Islet of Langerhans (tissue), 1 donor: ENCODE measurements around the gene TIE1.

Experiments
- FAIRE-seq: peaks from one replicate; lab custom pipeline; 2011; peaks lifted over from hg19 to GRCh38; lab: Jason Lieb, UNC

Gene TIE1

DNA sequence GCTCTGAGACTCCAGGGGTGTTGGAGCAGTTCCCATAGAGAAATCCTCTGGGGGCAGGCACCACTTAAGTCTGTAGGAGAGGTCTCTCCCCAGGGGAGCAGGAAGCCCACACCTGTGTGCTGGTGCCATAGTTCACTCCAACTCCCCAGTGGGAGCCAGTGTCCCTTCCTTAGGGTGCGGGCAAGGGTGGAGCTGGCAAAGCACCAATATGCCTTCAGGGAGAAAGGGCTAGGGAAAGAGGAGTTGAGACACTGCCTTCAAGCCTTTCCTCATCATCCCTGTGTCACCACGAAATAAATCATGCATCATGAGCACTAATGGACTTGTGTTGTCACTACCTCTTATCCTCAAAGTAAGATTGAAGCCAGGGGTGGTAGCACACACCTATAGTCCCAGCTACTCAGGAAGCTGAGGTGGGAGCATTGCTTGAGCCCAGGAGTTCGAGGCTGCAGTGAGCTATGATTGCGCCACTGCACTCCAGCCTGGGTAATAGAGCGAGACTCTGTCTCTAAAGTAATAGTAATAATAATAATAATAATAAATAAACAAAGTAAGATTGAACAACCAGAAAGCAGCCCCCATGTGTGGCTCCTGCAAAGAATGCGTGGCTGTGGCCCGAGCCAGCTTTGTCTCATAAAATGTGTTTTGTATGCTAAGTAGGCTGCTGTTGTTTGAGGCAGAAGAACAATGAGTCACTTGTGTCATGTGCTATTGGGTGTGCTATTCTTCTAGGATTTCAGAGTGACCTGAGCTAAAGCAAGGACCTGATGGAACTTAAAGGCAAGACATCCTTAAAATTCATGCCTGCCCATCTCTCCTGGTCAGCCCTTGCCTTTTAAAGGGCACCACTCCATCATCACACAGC, 6.7 kb upstream of the TIE1 start:
- no peak for FAIRE-seq

DNA sequence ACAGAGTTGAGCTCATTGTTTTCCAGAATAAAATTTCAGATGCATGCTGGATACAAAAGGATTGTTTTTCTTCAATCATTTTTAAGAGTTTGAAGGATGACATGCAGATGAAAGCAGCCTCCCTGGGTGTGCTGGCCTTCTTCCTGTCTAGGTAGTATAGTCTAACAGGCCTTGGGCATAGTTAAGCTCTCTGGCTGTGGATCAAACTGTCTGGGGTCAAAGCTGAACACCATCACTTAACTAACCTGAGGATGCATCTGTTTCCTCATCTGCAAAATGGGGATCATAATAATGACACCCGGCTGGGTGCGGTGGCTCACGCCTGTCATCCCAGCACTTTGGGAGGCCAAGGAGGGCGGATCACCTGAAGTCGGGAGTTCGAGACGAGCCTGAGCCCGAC, 6.0 kb upstream of the TIE1 start:
- no peak for FAIRE-seq

DNA sequence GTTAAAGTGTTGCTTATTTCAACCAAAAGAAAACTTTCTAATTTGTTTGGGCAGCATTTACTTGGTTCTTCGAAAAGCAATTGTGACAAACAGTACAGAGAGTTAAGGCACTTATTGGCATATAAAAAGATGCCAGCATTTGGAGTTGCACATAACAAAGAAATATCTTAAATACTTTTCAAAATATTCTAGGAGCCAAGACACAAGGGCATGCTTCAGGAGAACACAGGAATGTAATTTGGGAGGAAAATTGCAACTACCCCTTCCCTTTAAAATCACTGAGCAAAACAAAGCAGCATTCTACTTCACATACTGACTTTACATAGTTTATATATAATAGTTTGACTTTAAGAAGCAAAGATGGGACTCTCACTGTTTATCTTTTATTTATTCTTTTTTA, 4.6 kb upstream of the TIE1 start:
- no peak for FAIRE-seq

- FAIRE-seq: no peak
Observed at GRCh38 chr1:43298055-43298454, 2.7 kb upstream of the TIE1 start.

DNA sequence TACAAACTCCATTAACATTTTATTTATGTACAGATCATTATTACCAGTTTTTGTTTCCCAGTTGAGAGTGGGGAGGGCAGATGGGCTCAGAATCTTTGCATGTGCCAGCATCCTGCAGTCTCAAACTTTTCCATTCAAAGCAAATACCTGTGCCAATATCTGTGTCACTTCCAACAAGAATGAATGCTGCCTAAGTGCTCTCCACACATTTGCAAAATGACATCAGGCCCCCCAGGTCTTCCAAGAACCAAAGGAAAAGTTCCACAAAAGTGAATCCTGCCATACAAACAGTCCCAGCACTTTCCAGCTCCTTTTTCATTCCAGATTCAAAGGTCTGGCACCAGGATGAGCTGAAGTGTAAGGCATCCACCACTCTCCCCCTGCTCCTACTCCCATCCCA, 1.7 kb upstream of the TIE1 start:
- no peak for FAIRE-seq

DNA sequence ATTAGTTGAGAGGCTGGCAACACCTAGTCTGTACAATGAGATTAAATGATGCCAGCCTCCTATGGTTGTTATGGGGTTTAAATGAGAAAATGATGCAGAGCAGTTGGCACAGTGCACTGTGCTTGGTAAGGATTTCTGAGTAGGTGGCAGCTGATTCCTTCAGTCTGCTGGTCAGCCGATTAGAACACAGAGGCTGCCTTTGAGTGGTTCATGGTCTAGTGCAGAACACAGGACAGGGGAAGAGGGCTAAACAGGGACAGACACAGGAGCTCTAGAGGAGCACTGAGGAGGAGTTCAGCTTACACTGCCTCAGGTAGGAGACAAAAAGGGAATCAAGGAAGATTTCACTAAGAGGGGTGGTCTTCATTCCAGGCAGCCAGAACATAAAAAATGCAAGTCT, 1.4 kb downstream of the TIE1 start:
- no peak for FAIRE-seq

DNA sequence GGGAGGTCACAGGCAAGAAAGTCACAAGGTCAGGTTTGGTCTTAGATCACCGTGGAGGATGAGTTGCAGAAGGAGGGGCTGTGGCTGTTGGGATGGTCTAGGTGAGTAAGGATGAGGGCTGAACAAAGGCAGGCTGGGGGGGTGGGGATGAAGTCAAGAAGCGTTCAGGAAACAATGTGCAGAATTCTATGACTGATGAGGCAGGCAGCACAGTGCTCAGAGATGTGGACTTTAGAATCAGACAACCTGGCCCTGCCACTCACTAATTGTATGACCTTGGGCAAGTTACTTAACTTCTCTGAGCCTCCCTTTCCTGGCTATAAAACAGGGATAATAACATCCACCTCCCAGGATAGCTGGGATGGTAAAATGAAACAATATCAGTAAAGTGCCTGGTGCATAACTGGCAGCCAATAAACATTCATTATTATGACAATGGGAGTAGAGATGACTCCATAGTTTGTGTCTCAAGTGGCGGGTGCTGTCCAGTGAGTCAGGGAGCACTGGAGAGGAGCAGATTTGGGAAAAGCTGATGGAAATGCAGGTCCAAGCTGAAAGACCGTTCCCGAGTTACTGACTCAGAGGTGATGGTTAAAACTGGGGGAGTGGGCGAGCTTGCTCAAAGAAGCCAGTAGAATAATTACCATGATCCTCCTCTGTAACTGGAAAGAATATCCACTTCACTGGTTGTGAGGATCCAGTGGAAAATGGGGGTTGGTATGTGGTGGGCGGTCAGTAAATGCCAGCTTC, 2.1 kb downstream of the TIE1 start:
- FAIRE-seq: no peak

DNA sequence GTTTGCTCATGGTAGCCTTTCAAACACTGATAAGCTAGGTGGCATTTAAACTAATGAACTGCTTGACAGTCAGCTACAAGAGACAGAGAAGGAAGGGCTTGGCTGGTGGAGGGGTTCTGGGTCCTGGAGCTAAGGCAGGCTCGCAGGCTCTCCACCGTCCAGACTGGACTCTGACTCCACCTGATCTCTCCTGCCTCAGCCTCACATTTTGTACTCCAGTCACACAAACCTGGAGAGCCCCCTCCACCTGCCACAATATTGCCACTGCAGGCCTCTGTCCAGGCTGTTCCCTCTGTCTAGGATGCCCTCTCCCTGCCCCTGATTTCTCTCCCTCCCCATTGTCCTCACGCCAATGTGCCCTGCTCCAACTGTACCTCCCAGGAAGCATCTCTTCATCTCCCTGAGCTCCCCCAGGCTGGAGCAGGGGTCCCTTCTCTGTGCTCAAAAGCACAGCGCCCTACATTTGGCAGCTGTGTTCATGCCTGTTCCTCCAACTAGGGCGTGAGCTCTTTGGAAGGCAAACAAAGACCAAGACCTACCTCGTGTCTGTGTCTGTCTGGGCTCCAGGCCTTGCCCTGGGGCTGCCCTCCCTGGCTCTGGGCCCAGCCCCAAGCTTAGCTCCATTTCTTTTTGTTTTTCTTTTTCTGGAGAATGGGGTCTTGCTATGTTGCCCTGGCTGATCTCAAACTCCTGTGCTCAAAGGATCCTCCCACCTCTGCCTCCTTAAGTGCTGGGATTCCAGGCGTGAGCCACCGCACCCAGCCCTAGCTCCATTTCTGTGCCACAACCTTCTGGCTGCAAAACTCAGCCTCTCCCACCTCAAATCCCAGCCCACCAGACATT, 2.9 kb downstream of the TIE1 start:
- FAIRE-seq: no peak

- no peak for FAIRE-seq
Observed at GRCh38 chr1:43304314-43304681, 3.5 kb downstream of the TIE1 start.

- FAIRE-seq: no peak
Observed at GRCh38 chr1:43304771-43305300, 4.1 kb downstream of the TIE1 start.

- FAIRE-seq: no peak
Observed at GRCh38 chr1:43305461-43305860, 4.7 kb downstream of the TIE1 start.

DNA sequence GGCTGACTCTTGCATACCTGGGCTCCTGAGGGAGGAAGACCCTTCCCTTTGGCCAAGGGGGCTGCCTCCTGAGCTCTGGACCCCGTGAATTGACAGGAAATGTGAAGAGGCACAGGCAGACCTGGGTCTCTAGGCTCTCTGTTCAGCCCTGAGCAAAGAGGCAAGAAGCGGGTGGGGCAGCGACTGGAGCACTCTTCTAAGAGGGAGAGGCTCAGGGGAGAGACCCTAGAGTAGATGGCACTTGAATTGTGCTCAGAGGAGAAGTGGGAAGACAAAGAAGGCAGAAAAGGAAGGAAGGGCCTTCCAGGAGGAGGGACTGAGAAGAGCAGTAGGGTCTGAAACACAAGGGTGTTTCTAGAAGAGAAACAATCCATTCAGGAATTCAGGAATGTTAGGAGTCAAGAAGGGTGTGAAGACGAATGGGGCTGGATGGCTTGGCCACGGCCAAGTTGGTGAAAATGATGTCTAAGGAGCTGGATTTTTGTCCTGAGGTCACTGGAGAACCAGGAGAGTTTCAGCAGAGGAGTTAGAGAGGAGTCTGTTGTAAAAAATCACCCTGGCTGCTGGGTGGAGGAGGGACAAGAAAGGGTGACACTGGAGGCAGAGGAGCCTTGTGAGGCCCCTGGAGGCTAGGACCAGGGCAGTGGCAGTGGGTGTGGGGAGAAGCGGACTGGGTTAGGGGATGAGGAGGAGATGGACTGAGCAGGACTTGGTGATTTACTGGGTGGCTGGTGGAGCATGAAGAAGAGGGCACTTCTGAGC, 5.3 kb downstream of the TIE1 start:
- FAIRE-seq: no peak

- FAIRE-seq: no peak
Observed at GRCh38 chr1:43306688-43307457, 6.1 kb downstream of the TIE1 start.

DNA sequence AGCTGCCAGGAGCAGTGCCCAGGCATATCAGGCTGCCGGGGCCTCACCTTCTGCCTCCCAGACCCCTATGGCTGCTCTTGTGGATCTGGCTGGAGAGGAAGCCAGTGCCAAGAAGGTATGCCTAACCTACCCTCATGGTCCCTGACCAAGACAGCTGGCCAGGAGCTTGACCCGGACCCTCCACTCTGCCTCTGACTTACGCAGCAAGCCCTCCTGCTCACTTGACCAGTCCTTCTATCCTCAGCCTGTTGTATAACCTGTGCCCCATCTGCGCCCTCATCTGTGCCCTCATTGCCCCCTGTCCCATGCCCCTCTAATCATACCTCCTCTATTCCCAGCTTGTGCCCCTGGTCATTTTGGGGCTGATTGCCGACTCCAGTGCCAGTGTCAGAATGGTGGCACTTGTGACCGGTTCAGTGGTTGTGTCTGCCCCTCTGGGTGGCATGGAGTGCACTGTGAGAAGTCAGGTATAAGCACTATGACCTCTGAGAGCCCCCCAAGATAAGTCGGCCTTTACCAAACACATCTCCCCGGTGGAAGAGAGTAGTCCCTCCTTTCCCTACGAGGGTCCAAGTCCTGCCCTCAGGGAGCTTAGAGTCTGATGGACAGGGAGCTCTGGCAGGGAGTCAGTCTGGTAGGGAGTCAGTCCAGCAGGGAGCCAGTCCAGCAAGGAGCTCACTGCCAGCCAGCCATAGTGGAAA, 6.8 kb downstream of the TIE1 start:
- no peak for FAIRE-seq

DNA sequence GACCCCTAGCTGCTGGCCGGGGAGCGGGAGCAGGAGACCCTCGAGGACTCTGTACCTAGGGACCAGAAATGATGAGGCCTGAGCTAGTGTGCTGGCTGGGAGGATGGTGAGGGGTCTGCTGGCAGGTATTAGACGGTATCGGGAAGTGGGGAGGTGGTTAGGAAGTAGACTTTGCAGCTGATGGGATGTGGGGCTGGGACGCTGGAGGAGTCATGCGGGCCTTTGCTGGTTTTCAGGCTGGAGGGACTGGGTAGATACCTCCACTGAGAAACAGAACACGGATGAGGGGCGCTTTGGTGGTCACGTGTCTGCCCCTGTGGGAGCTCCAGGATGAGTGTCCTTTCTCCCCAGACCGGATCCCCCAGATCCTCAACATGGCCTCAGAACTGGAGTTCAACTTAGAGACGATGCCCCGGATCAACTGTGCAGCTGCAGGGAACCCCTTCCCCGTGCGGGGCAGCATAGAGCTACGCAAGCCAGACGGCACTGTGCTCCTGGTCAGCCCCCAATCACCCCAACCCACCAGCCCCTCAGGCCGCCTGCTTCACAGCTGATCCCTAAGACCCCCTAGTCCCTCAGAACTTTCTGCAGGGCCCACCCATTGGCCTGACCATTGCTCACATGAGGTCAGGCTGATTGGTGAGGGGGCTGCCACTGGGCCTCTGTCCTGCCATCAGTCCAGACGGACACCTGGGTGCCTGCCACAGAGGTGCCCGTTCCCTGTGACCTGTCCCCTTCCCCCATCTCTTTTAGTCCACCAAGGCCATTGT, 8.0 kb downstream of the TIE1 start:
- no peak for FAIRE-seq

GRCh38 chr1:43309405-43310025, 8.7 kb downstream of the TIE1 start:
- FAIRE-seq: no peak

GRCh38 chr1:43311521-43311920, 10.7 kb downstream of the TIE1 start:
- FAIRE-seq: no peak

DNA sequence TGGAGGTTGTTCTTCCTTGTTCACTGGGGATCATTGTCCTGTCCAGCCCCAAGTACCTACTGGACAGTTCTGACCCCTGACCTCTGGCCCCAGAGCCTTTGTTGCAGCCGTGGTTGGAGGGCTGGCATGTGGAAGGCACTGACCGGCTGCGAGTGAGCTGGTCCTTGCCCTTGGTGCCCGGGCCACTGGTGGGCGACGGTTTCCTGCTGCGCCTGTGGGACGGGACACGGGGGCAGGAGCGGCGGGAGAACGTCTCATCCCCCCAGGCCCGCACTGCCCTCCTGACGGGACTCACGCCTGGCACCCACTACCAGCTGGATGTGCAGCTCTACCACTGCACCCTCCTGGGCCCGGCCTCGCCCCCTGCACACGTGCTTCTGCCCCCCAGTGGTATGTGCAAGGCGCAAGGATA, 11.4 kb downstream of the TIE1 start:
- no peak for FAIRE-seq
